Loucy (cell line): ENCODE results near the gene ARHGAP42.

Experiments used
- H2AFZ ChIP-seq: fragments of 200-600 bp; sonication (generic); 2 replicates; pipeline ENCODE4 v1.6.0; 2016; ENCODE audit warnings: antibody characterized with exemption, mild to moderate bottlenecking, low read length, moderate library complexity
- H3F3A ChIP-seq: fragments of 200-600 bp; 2 replicates; pipeline ENCODE4 v1.6.0; 2016; ENCODE audit warnings: antibody characterized with exemption, low read depth, mild to moderate bottlenecking
- H3K27me3 ChIP-seq: fragments of 200-600 bp; sonication (generic); 2 replicates; pipeline ENCODE4 v1.6.1; 2014; ENCODE audit warnings: low read length, mild to moderate bottlenecking; ENCODE audit not compliant: insufficient read depth, poor library complexity, severe bottlenecking
- H3K36me3 ChIP-seq: fragments of 200-600 bp; sonication (generic); 2 replicates; pipeline ENCODE4 v1.6.1; 2016; ENCODE audit warnings: low read length; ENCODE audit not compliant: insufficient read depth
- H3K4me1 ChIP-seq: fragments of 200-600 bp; sonication (generic); 2 replicates; pipeline ENCODE4 v1.5.1; 2014; ENCODE audit warnings: low read length, mild to moderate bottlenecking; ENCODE audit not compliant: insufficient read depth, poor library complexity, severe bottlenecking
- H3K4me2 ChIP-seq: fragments of 200-600 bp; sonication (generic); 2 replicates; pipeline ENCODE4 v1.6.0; 2014; ENCODE audit warnings: antibody characterized with exemption, low read length, low read depth, mild to moderate bottlenecking; ENCODE audit not compliant: poor library complexity, severe bottlenecking
- H3K4me3 ChIP-seq: fragments of 200-600 bp; sonication (generic); 2 replicates; pipeline ENCODE4 v1.5.1; 2014; ENCODE audit warnings: low read length, mild to moderate bottlenecking, mixed read lengths; ENCODE audit not compliant: poor library complexity, severe bottlenecking
- H3K79me2 ChIP-seq: fragments of 200-600 bp; sonication (generic); 2 replicates; pipeline ENCODE4 v1.6.1; 2014; ENCODE audit warnings: low read length; ENCODE audit not compliant: insufficient read depth
- H3K9ac ChIP-seq: fragments of 200-600 bp; sonication (generic); 2 replicates; pipeline ENCODE4 v1.6.0; 2014; ENCODE audit warnings: mild to moderate bottlenecking, low read depth, low read length, moderate library complexity; ENCODE audit not compliant: poor library complexity, severe bottlenecking
- H3K9me2 ChIP-seq: fragments of 200-600 bp; sonication (generic); replicated peaks from 2 replicates; pipeline ENCODE4 v1.6.1; 2016; ENCODE audit warnings: low read depth, low read length, mixed read lengths
- H3K9me3 ChIP-seq: fragments of 200-600 bp; sonication (generic); 2 replicates; pipeline ENCODE4 v1.6.1; 2014; ENCODE audit warnings: mild to moderate bottlenecking, antibody characterized with exemption, low read length, low read depth; ENCODE audit not compliant: insufficient read depth
- H4K20me1 ChIP-seq: fragments of 200-600 bp; sonication (generic); 2 replicates; pipeline ENCODE4 v1.6.0; 2014; ENCODE audit warnings: antibody characterized with exemption, low read length, mild to moderate bottlenecking; ENCODE audit not compliant: insufficient read depth, poor library complexity, severe bottlenecking
- CTCF ChIP-seq: fragments of 200-600 bp; sonication (generic); conservative IDR thresholded peaks from 2 replicates; pipeline ENCODE4 v1.5.1; 2014; ENCODE audit warnings: mild to moderate bottlenecking, antibody characterized with exemption, low read length
- EZH2phosphoT487 ChIP-seq: fragments of 200-600 bp; IDR thresholded peaks from 2 replicates; pipeline ENCODE4 v1.6.1; 2018; ENCODE audit warnings: antibody characterized with exemption, mild to moderate bottlenecking, moderate library complexity, borderline replicate concordance

Gene ARHGAP42

GRCh38 chr11:100940111-100940510, 253.0 kb downstream of the ARHGAP42 start:
- Histone ChIP-seq H4K20me1 (no peaks in the 10 kb centered on the region), H3F3A (no peaks in the 10 kb centered on the region), H3K79me2 (no peaks in the 10 kb centered on the region), H3K4me3 (no peak overlapping the region), H3K27me3 (no peaks in the 10 kb centered on the region), H3K9me2 (no peaks in the 10 kb centered on the region), H3K4me2 (no peak overlapping the region), H2AFZ (no peak overlapping the region), H3K36me3 (no peaks in the 10 kb centered on the region), H3K4me1 (no peaks in the 10 kb centered on the region), H3K9ac (no peak overlapping the region), H3K9me3 (no peaks in the 10 kb centered on the region)
- no peak for TF ChIP-seq CTCF

GRCh38 chr11:100941033-100941432, 253.9 kb downstream of the ARHGAP42 start:
- no peak overlapping the region for H3K4me2 ChIP-seq
- no peaks in the 10 kb centered on the region for H3K36me3 ChIP-seq
- no peaks in the 10 kb centered on the region for H3K9me2 ChIP-seq
- no peak overlapping the region for H2AFZ ChIP-seq
- no peaks in the 10 kb centered on the region for H3K9me3 ChIP-seq
- H3K9ac ChIP-seq: no peak overlapping the region
- no peak overlapping the region for H3K4me3 ChIP-seq
- no peaks in the 10 kb centered on the region for H3K79me2 ChIP-seq
- TF ChIP-seq CTCF (no peak), EZH2phosphoT487 (no peak)
- no peaks in the 10 kb centered on the region for H3K4me1 ChIP-seq
- H3F3A ChIP-seq: no peaks in the 10 kb centered on the region
- no peaks in the 10 kb centered on the region for H3K27me3 ChIP-seq
- no peaks in the 10 kb centered on the region for H4K20me1 ChIP-seq

- H3K4me2 ChIP-seq: no peak overlapping the region
- no peaks in the 10 kb centered on the region for H3F3A ChIP-seq
- H2AFZ ChIP-seq: no peak overlapping the region
- no peak overlapping the region for H3K4me3 ChIP-seq
- no peaks in the 10 kb centered on the region for H3K27me3 ChIP-seq
- no peak overlapping the region for H3K9ac ChIP-seq
- no peaks in the 10 kb centered on the region for H3K79me2 ChIP-seq
- no peaks in the 10 kb centered on the region for H3K9me2 ChIP-seq
- no peaks in the 10 kb centered on the region for H4K20me1 ChIP-seq
- no peaks in the 10 kb centered on the region for H3K4me1 ChIP-seq
- no peaks in the 10 kb centered on the region for H3K9me3 ChIP-seq
- H3K36me3 ChIP-seq: no peaks in the 10 kb centered on the region
- TF ChIP-seq CTCF (no peak), EZH2phosphoT487 (no peak)
Measured at GRCh38 chr11:100942016-100942415, 254.9 kb downstream of the ARHGAP42 start.
